C4-2B (cell line): ENCODE results near the gene C17orf113.

Experiments
- H3K27ac ChIP-seq: fragments of 450-650 bp; 2 replicates; pipeline ENCODE4 v1.5.1; 2017
- CTCF ChIP-seq: fragments of 450-650 bp; conservative IDR thresholded peaks from 2 replicates; pipeline ENCODE4 v1.5.1; 2017; ENCODE audit warnings: mild to moderate bottlenecking
- ZFX ChIP-seq: fragments of 450-650 bp; IDR thresholded peaks from 2 replicates; pipeline ENCODE4 v1.6.1; 2017

Gene C17orf113

GRCh38 chr17:41989702-41990419 is 60.5 kb downstream of the C17orf113 start:
- TF ChIP-seq CTCF (no peak), ZFX (no peak)
- no peak overlapping the region for H3K27ac ChIP-seq

DNA sequence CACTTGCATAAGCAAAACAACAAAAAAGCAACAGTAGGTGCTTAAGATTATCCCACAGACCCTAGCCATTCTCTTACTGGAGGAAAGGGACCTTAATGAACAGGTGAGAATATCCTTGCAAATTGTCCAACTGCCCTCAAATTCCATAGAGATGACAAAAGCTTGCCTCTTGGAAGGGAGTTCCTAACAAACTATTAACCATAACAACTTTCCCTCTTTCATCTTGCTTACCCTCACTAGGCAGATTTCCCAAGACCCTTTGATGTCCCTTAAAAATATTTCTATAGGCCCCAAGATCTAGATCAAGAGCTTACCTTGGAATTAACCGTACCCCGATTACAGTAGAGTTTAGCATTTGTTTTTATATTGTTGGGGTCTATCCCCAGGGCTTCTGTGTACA is 62.0 kb downstream of the C17orf113 start:
- H3K27ac ChIP-seq: no peak overlapping the region
- no peak for TF ChIP-seq ZFX
- TF ChIP-seq CTCF: no peak
